PC-3 (cell line): ENCODE data around the gene P2RX5. TPM values are rescaled to one million over a fixed set of nuclear protein-coding genes. Genes with fewer than 3 reads are reported as not detected.
A peak's percentile ranks its signal among the peaks of the same experiment; 100 is the strongest.

Source experiments
- ATAC-seq: fragments of 200-7000 bp; cut with Tn5 transposase; 2 replicates; pipeline ENCODE4 v1.9.1; 2020; ENCODE audit warnings: mild to moderate bottlenecking, moderate library complexity
- BruUV-seq: library from RNA; stranded (reverse); fragments of 400-500 nt; replicated peaks from 2 replicates; lab custom pipeline; 2021; lab: Mats Ljungman, UMichigan
- CTCF ChIA-PET: fragments of 300-600 bp; sonication (Branson Sonifier 250); formaldehyde crosslinking; loops from one replicate; lab custom pipeline; 2022; ENCODE audit warnings: antibody characterized with exemption; lab: Charles Lee
- POLR2A ChIA-PET: fragments of 300-600 bp; sonication (Branson Sonifier 250); formaldehyde crosslinking; loops from one replicate; lab custom pipeline; 2022; ENCODE audit warnings: antibody characterized with exemption; ENCODE audit not compliant: unreplicated experiment; lab: Charles Lee
- DNase-seq: peaks from one replicate; pipeline ENCODE4 v3.0.0-alpha.2; 2015
- H2AFZ ChIP-seq: fragments of 300-600 bp; sonication (generic); 2 replicates; pipeline ENCODE4 v1.6.0; 2016; ENCODE audit warnings: antibody characterized with exemption, low read length
- H3F3A ChIP-seq: fragments of 300-600 bp; sonication (generic); one replicate; pipeline ENCODE4 v1.6.0; 2017; ENCODE audit warnings: antibody characterized with exemption, low read length, control low read depth, mild to moderate bottlenecking; ENCODE audit not compliant: unreplicated experiment
- H3K27ac ChIP-seq: fragments of 300-600 bp; sonication (generic); 2 replicates; pipeline ENCODE4 v1.5.1; 2016; ENCODE audit warnings: mild to moderate bottlenecking, low read length
- H3K27me3 ChIP-seq: fragments of 300-600 bp; sonication (generic); 2 replicates; pipeline ENCODE4 v1.6.1; 2016; ENCODE audit warnings: low read length, mixed read lengths
- H3K36me3 ChIP-seq: fragments of 300-600 bp; sonication (generic); 2 replicates; pipeline ENCODE4 v1.6.1; 2016; ENCODE audit warnings: low read depth, mixed run types, low read length, mixed read lengths
- H3K4me1 ChIP-seq: fragments of 300-600 bp; sonication (generic); 2 replicates; pipeline ENCODE4 v1.5.1; 2016; ENCODE audit warnings: low read length; ENCODE audit not compliant: insufficient read depth
- H3K4me2 ChIP-seq: fragments of 300-600 bp; sonication (generic); 2 replicates; pipeline ENCODE4 v1.6.0; 2016; ENCODE audit warnings: low read length
- H3K4me3 ChIP-seq: fragments of 300-600 bp; sonication (generic); 2 replicates; pipeline ENCODE4 v1.5.1; 2016; ENCODE audit warnings: mild to moderate bottlenecking, low read length, mixed read lengths
- H3K79me2 ChIP-seq: fragments of 300-600 bp; sonication (generic); 2 replicates; pipeline ENCODE4 v1.6.1; 2017; ENCODE audit warnings: low read length, mixed read lengths
- H3K9ac ChIP-seq: fragments of 300-600 bp; sonication (generic); 2 replicates; pipeline ENCODE4 v1.6.0; 2016; ENCODE audit warnings: mild to moderate bottlenecking, low read length
- H3K9me2 ChIP-seq: fragments of 300-600 bp; sonication (generic); replicated peaks from 2 replicates; pipeline ENCODE4 v1.6.1; 2016; ENCODE audit warnings: mixed run types, low read length, mixed read lengths
- H3K9me3 ChIP-seq: fragments of 300-600 bp; sonication (generic); 2 replicates; pipeline ENCODE4 v1.6.1; 2016; ENCODE audit warnings: low read length, mixed read lengths
- H4K20me1 ChIP-seq: fragments of 300-600 bp; sonication (generic); 2 replicates; pipeline ENCODE4 v1.6.1; 2016; ENCODE audit warnings: low read length, mixed read lengths
- EZH2 ChIP-seq: fragments of 300-600 bp; sonication (generic); IDR thresholded peaks from one replicate; pipeline ENCODE4 v1.6.1; 2017; ENCODE audit warnings: antibody characterized with exemption, mild to moderate bottlenecking, low read length; ENCODE audit not compliant: unreplicated experiment
- EZH2phosphoT487 ChIP-seq: fragments of 300-600 bp; sonication (generic); IDR thresholded peaks from 2 replicates; pipeline ENCODE4 v1.6.1; 2018; ENCODE audit warnings: mild to moderate bottlenecking, antibody characterized with exemption, low read length, borderline replicate concordance
- intact Hi-C: fragments of 100-400 bp; cut with micrococcal nuclease; formaldehyde crosslinking; loops from 2 replicates; pipeline ENCODE4 v1.9.0; 2023
- total RNA-seq: library from RNA; depleted of rRNA; stranded (reverse); fragments of >200 nt; gene quantifications from 2 replicates; pipeline ENCODE4 v1.2.3, GENCODE V29; 2014
- TF ChIP-seq, protein P1 (sequence below): fragments of 300-600 bp; sonication (generic); conservative IDR thresholded peaks from 2 replicates; pipeline ENCODE4 v1.5.1; 2017; ENCODE audit warnings: antibody characterized with exemption, low read depth, mild to moderate bottlenecking, low read length

P2RX5 gene
- total RNA-seq, 1 experiment from 2014 or later, result 13.0 TPM

DNA sequence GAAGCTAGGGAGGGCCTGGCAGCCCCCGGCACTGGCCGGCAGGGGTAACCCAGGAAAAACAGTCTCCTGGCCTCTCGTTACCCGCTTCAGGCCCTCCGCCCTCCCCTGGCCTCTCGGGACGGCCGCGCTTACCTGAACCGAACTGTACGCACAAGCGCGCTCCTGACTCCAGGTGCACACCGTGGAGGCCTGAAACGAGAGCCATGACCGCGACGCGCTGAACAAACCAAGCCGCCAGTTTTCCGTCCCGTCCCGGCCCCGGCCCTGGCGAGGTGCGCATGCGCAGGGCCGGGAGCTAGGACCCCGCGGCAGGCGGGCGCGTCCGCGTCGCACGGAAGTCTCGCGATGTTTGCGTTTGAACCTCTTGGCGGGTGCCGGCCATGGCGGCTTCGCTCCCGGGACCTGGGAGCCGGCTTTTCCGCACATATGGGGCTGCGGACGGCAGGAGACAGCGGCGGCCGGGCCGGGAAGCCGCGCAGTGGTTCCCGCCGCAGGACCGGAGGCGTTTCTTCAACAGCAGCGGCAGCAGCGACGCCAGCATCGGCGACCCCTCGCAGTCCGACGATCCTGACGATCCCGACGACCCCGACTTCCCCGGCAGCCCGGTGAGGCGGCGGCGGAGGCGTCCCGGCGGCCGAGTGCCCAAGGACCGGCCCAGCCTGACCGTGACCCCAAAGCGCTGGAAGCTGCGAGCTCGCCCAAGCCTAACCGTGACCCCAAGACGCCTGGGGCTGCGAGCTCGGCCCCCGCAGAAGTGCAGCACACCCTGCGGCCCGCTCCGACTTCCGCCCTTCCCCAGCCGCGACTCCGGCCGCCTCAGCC is 27.8 kb upstream of the P2RX5 start, which contains the start of gene HASPIN:
Gene HASPIN (plus strand): TSS at position 348 of the 822 bp plus-strand sequence. CDS start 33 bp downstream, at position 381.
- Histone ChIP-seq H3K36me3 (peaks cover 11% of the 10 kb centered on the region; the same call in 1 of the 2 replicates), H3K4me1 (peaks cover 26% of the 10 kb centered on the region), H3K9me2 (no peaks in the 10 kb centered on the region), H3K27me3 (no peaks in the 10 kb centered on the region), H3K4me3 (peak within 1 kb of the TSS; percentile 93), H2AFZ (peak within 1 kb of the TSS; percentile 86), H4K20me1 (peaks cover 10% of the 10 kb centered on the region; the same call in 1 of the 2 replicates), H3K4me2 (peak within 1 kb of the TSS; percentile 99), H3K9ac (peak within 1 kb of the TSS; percentile 91), H3K79me2 (peaks cover 55% of the 10 kb centered on the region), H3F3A (no peaks in the 10 kb centered on the region), H3K9me3 (no peaks in the 10 kb centered on the region), H3K27ac (peak within 1 kb of the TSS; percentile 22; the same call in 1 of the 2 replicates)
- peak; percentile 92 for DNase-seq
- POLR2A ChIA-PET, result interaction anchor here (0.6 kb wide), 1 partner anchor 148 kb away, joined by 6 read pairs; no protein-coding TSS in a partner anchor
- peak; percentile 83 for ATAC-seq
- no peak for TF ChIP-seq EZH2
- no peak for TF ChIP-seq EZH2phosphoT487
- TF ChIP-seq, protein P1, sequence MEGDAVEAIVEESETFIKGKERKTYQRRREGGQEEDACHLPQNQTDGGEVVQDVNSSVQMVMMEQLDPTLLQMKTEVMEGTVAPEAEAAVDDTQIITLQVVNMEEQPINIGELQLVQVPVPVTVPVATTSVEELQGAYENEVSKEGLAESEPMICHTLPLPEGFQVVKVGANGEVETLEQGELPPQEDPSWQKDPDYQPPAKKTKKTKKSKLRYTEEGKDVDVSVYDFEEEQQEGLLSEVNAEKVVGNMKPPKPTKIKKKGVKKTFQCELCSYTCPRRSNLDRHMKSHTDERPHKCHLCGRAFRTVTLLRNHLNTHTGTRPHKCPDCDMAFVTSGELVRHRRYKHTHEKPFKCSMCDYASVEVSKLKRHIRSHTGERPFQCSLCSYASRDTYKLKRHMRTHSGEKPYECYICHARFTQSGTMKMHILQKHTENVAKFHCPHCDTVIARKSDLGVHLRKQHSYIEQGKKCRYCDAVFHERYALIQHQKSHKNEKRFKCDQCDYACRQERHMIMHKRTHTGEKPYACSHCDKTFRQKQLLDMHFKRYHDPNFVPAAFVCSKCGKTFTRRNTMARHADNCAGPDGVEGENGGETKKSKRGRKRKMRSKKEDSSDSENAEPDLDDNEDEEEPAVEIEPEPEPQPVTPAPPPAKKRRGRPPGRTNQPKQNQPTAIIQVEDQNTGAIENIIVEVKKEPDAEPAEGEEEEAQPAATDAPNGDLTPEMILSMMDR, result no peak
- CTCF ChIA-PET, result interaction anchor here (0.5 to 0.8 kb wide), 3 partner anchors 31 to 122 kb away, joined by 4 to 6 read pairs (median 4); partner anchors contain the start of gene NCBP3
- no TSS peak for BruUV-seq
- intact Hi-C loops, result no loop called here

DNA sequence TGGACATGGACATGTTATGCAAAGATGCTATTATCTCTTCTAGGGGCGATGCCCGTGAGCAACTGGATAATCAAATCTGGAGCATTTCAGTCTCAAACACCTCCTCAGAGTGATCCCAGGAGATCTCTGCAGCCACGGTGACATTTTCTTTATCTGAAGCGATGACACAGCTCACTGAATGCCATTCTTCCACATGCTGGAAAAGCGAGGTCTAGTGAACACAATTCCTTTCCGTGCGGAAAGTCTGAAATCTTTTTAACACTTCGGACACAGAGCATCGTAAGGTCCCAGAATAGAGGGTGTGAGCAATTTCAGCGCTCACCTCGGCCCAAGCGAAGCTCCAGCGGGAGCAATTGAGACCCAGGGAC is 27.2 kb upstream of the P2RX5 start:
- POLR2A ChIA-PET, result interaction anchor here (0.6 kb wide), 1 partner anchor 147 kb away, joined by 6 read pairs; no protein-coding TSS in a partner anchor
- TF ChIP-seq EZH2 (no peak), EZH2phosphoT487 (no peak)
- TF ChIP-seq, protein P1, result no peak
- H3K9me2 ChIP-seq, result no peaks in the 10 kb centered on the region
- peak overlapping the region; percentile 91 for H3K9ac ChIP-seq
- no peaks in the 10 kb centered on the region for H3F3A ChIP-seq
- ATAC-seq (no peak; the same call in 1 of the 2 replicates), DNase-seq (no peak)
- no peaks in the 10 kb centered on the region for H3K27me3 ChIP-seq
- intact Hi-C loops, result no loop called here
- H3K27ac ChIP-seq, result peak overlapping the region; percentile 22; the same call in 1 of the 2 replicates
- H3K79me2 ChIP-seq, result peaks cover 55% of the 10 kb centered on the region
- CTCF ChIA-PET, result interaction anchor here (0.5 to 0.8 kb wide), 3 partner anchors 32 to 123 kb away, joined by 4 to 6 read pairs (median 4); partner anchors contain the start of gene NCBP3
- peak overlapping the region; percentile 99 for H3K4me2 ChIP-seq
- peaks cover 10% of the 10 kb centered on the region; the same call in 1 of the 2 replicates for H4K20me1 ChIP-seq
- peaks cover 26% of the 10 kb centered on the region for H3K4me1 ChIP-seq
- peaks cover 11% of the 10 kb centered on the region; the same call in 1 of the 2 replicates for H3K36me3 ChIP-seq
- no peaks in the 10 kb centered on the region for H3K9me3 ChIP-seq
- TSS peak; percentile 74 for BruUV-seq
- H2AFZ ChIP-seq, result peak overlapping the region; percentile 86
- peak overlapping the region; percentile 93 for H3K4me3 ChIP-seq
